Hepatocyte (in vitro differentiated cells): Measurements from ENCODE around the gene UBE2G1.

Experiments
- EZH2phosphoT487 ChIP-seq: fragments of 200-600 bp; sonication (generic); IDR thresholded peaks from one replicate; pipeline ENCODE4 v1.6.1; 2018; ENCODE audit warnings: antibody characterized with exemption, mild to moderate bottlenecking, low read depth, moderate library complexity; ENCODE audit not compliant: unreplicated experiment, severe bottlenecking
- TF ChIP-seq, protein P1 (sequence below): fragments of 200-600 bp; sonication (generic); IDR thresholded peaks from 2 replicates; pipeline ENCODE4 v1.5.1; 2016; ENCODE audit warnings: antibody characterized with exemption, mild to moderate bottlenecking; ENCODE audit not compliant: poor library complexity

DNA sequence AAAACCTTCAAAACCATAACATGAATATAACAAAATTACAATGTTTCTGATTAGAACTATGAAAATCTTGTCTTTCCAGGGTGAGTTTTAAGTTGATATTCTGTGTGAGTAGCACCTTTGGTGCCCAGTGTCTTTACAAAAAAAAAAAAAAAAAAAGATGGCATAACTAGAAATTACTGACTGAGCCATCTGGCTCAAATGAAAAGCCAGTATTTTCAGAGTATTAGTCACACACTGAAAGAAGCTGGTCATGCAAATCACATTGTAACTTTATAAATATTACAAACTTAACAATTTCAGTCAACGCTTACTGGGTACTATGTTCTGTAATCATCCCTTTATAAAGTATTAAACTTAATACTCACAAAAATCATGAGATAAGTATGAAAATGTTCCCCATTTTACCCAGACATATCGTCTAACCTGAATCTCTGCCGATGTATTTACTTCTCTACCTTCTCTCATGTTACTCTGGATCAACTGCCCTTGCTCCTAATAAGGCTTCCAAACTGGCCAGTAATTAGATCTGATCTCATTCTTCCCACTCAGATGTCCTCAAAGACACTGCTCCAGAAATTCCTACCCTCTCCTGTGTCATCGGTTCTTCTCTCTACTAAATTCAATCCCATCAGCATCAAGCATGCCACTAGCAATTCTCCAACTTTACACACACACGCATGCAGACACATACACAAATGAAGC lies 25.4 kb downstream of the UBE2G1 start:
- TF ChIP-seq, protein P1, sequence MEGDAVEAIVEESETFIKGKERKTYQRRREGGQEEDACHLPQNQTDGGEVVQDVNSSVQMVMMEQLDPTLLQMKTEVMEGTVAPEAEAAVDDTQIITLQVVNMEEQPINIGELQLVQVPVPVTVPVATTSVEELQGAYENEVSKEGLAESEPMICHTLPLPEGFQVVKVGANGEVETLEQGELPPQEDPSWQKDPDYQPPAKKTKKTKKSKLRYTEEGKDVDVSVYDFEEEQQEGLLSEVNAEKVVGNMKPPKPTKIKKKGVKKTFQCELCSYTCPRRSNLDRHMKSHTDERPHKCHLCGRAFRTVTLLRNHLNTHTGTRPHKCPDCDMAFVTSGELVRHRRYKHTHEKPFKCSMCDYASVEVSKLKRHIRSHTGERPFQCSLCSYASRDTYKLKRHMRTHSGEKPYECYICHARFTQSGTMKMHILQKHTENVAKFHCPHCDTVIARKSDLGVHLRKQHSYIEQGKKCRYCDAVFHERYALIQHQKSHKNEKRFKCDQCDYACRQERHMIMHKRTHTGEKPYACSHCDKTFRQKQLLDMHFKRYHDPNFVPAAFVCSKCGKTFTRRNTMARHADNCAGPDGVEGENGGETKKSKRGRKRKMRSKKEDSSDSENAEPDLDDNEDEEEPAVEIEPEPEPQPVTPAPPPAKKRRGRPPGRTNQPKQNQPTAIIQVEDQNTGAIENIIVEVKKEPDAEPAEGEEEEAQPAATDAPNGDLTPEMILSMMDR, result no peak
- TF ChIP-seq EZH2phosphoT487, result no peak
